ENCODE measurements around the gene NDUFV1.

- no peak for TF ChIP-seq CTCF (IDR thresholded peaks at IDR 0.05)
- no peak for TF ChIP-seq POLR2A (IDR thresholded peaks at IDR 0.05)
These were observed 20.2 kb downstream of the NDUFV1 start for GRCh38 chr11:67626970-67627369.
